ENCODE measurements around the gene OR9Q1. TPM values are rescaled to one million over a fixed set of nuclear protein-coding genes. Genes with fewer than 3 reads are reported as not detected.
"Not testable (repeated sequence)": the region's sequence is repeated elsewhere in the genome, so short reads cannot be mapped to it uniquely, and the experiment has no call there.

Gene OR9Q1
- total RNA-seq, 4 donors from 2014 or later, result not detected

DNA sequence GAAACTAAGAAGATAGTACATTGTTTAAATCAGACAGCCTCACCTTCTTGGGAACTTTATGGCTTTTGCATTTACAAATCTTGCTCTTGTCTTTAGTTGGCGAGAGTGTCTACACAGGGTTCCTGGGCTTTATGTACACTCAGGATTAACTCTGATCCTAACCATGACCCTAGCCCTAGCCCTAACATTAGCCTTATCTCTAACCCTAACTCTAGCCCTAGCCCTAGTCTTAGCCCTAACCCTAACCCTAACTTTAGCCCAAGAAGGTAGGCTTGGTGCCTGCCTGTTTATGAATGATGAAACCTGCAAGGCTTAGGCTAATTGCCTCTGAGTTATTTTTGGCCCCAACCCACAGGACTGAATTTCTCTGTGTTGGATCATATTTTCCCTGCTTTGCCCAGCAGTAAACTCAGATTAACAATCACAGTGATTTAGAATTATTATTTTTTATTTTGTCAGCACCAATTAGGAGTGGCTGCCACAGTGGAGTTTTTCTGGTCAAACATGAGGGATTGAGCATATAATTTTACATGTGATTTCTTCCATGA lies 44.1 kb upstream of the OR9Q1 start:
- Histone ChIP-seq H3K27ac (no peak overlapping the region), H3K9me3 (no peaks in the 10 kb centered on the region), H3K36me3 (no peaks in the 10 kb centered on the region), H3K4me1 (no peaks in the 10 kb centered on the region), H3K27me3 (no peaks in the 10 kb centered on the region), H3K4me3 (no peak overlapping the region)
- no peak for ATAC-seq
- WGBS, 2 donors (ENCODE audit: low coverage in 1 of 2), result 67 to 100% methylated on average over 1 of the region's 1 CpG
- no peak for TF ChIP-seq POLR2A (IDR thresholded peaks at IDR 0.05)

DNA sequence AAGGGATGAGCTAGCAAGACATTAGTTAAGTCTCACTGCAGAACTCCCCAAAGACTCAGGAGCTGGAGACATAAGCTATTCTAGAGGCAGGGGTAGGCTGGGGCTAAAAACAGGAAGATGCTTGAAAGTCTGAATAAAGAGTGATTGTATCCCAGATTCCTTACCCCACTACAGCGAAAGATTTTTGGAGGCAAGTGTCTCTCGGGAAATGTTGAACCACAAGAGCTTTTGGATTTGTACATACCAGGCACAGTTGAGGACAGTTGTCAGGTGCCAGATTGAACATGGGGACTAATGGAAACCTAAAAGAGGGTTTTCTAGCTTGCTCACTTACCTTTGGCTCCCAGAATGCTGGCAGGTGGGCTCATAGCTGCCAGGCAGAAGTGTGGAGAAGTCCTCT lies 43.5 kb upstream of the OR9Q1 start:
- ATAC-seq, result no peak
- no peaks in the 10 kb centered on the region for H3K27me3 ChIP-seq
- H3K27ac ChIP-seq, result no peak overlapping the region
- TF ChIP-seq EP300 (IDR thresholded peaks at IDR 0.05) (no peak), POLR2A (IDR thresholded peaks at IDR 0.05) (no peak), POLR2AphosphoS5 (IDR thresholded peaks at IDR 0.05) (no peak)
- H3K36me3 ChIP-seq, result no peaks in the 10 kb centered on the region
- no peaks in the 10 kb centered on the region for H3K4me1 ChIP-seq
- WGBS, 2 donors (ENCODE audit: low coverage in 1 of 2), result 63 to 87% methylated on average over 2 of the region's 2 CpGs
- no peaks in the 10 kb centered on the region for H3K9me3 ChIP-seq
- no peak overlapping the region for H3K4me3 ChIP-seq

DNA sequence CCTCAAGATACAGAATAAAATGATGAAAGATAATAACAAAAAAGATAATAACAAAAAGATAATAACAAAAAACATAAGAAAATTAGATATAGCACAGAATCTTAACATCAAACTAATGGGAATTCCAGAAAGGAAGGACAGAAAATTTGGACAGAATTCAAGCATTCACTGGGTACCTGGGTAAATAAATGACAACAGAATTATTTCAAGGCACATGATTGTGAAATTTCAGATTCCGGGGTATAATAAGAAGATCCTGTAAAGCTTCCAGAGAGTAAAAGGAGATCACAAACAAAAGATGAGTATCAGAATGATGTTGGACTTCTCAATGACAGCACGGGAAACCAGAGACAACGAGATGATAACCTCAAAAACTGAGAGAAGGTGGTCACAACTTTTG lies 42.1 kb upstream of the OR9Q1 start:
- ATAC-seq, result no peak
- H3K4me1 ChIP-seq, result no peaks in the 10 kb centered on the region
- H3K36me3 ChIP-seq, result no peaks in the 10 kb centered on the region
- TF ChIP-seq POLR2AphosphoS5 (IDR thresholded peaks at IDR 0.05) (no peak), POLR2A (IDR thresholded peaks at IDR 0.05) (no peak), EP300 (IDR thresholded peaks at IDR 0.05) (no peak)
- TF ChIP-seq, protein P1, sequence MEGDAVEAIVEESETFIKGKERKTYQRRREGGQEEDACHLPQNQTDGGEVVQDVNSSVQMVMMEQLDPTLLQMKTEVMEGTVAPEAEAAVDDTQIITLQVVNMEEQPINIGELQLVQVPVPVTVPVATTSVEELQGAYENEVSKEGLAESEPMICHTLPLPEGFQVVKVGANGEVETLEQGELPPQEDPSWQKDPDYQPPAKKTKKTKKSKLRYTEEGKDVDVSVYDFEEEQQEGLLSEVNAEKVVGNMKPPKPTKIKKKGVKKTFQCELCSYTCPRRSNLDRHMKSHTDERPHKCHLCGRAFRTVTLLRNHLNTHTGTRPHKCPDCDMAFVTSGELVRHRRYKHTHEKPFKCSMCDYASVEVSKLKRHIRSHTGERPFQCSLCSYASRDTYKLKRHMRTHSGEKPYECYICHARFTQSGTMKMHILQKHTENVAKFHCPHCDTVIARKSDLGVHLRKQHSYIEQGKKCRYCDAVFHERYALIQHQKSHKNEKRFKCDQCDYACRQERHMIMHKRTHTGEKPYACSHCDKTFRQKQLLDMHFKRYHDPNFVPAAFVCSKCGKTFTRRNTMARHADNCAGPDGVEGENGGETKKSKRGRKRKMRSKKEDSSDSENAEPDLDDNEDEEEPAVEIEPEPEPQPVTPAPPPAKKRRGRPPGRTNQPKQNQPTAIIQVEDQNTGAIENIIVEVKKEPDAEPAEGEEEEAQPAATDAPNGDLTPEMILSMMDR (IDR thresholded peaks at IDR 0.05), result no peak
- H3K4me3 ChIP-seq, result no peak overlapping the region
- H3K9me3 ChIP-seq, result no peaks in the 10 kb centered on the region
- no peaks in the 10 kb centered on the region for H3K27me3 ChIP-seq
- no peak overlapping the region for H3K27ac ChIP-seq
- WGBS, 2 donors (ENCODE audit: low coverage in 1 of 2), result 40 to 81% methylated on average over 3 of the region's 3 CpGs

DNA sequence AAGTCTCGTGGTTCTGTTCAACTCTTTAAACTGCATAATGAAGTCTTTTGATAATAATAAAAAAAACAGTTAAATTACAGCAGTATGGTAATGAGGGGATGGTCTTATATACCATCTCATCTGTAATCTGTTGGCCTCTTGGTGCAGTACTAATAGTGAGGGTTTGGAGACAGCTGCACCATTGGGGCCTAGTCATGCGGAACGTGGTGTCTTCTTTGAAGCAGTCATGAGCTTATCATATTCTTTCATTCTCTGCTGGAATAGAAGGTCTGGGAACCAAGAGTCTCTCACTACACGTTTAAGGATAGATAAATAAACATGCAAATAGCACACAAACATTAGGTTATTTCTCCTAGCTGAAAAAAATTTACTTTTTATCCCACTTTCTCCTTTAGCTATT lies 40.9 kb upstream of the OR9Q1 start:
- Histone ChIP-seq H3K4me1 (no peaks in the 10 kb centered on the region), H3K36me3 (no peaks in the 10 kb centered on the region), H3K9me3 (peaks cover 0 to under 1% (median 0%) of the 10 kb centered on the region in 3 donors), H3K4me3 (no peak overlapping the region), H3K27me3 (no peaks in the 10 kb centered on the region), H3K27ac (no peak overlapping the region)
- no peak for ATAC-seq
- 58% methylated on average over 4 of the region's 4 CpGs for WGBS, 2 donors (ENCODE audit: low coverage in 1 of 2)
- TF ChIP-seq POLR2A (IDR thresholded peaks at IDR 0.05), result no peak
- TF ChIP-seq POLR2AphosphoS5 (IDR thresholded peaks at IDR 0.05), result no peak
- TF ChIP-seq, protein P1 (IDR thresholded peaks at IDR 0.05), result no peak
- TF ChIP-seq EP300 (IDR thresholded peaks at IDR 0.05), result no peak

DNA sequence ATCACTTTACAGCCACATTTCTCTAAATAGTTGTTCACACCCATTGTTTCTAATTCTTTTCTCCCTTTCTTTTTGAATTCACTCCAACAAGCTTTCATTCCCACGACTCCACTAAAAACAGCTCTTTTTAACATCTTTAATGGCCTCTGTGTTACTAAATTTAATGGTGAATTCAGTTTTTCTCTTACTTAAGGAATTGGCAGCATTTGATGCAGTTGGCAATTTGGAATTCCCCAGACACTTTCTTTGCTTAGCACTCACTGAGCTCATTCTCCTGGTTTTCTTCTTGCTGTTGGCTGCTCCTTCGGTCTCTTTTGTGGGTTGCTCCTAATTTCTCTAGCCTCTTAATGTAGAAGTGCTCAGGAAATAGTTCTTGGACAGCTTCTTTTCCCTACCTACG lies 40.5 kb upstream of the OR9Q1 start:
- no peaks in the 10 kb centered on the region for H3K27me3 ChIP-seq
- H3K4me1 ChIP-seq, result no peaks in the 10 kb centered on the region
- H3K9me3 ChIP-seq, result peaks cover 0 to 5% (median 0%) of the 10 kb centered on the region in 3 donors
- WGBS, 2 donors (ENCODE audit: low coverage in 1 of 2), result 43 to 46% methylated on average over 3 of the region's 3 CpGs
- H3K27ac ChIP-seq, result no peak overlapping the region
- no peaks in the 10 kb centered on the region for H3K36me3 ChIP-seq
- TF ChIP-seq POLR2A (IDR thresholded peaks at IDR 0.05) (no peak), POLR2AphosphoS5 (IDR thresholded peaks at IDR 0.05) (no peak), EP300 (IDR thresholded peaks at IDR 0.05) (no peak)
- TF ChIP-seq, protein P1 (IDR thresholded peaks at IDR 0.05), result no peak
- H3K4me3 ChIP-seq, result no peak overlapping the region
- no peak for ATAC-seq

DNA sequence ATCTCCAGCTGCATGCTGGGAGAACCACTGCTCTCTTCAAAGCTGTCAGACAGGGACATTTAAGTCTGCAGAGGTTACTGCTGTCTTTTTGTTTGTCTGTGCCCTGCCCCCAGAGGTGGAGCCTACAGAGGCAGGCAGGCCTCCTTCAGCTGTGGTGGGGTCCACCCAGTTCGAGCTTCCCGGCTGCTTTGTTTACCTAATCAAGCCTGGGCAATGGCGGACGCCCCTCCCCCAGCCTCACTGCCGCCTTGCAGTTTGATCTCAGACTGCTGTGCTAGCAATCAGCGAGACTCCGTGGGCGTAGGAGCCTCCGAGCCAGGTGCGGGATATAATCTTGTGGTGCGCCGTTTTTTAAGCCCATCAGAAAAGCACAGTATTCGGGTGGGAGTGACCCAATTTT lies 24.2 kb upstream of the OR9Q1 start:
- H3K4me3 ChIP-seq, H3K9me3 ChIP-seq, H3K36me3 ChIP-seq, H3K27ac ChIP-seq, H3K4me1 ChIP-seq, ATAC-seq, H3K27me3 ChIP-seq: not testable (repeated sequence)
- no CpG with 5 or more reads among the region's 13 CpGs for whole genome bisulfite sequencing, 2 donors (ENCODE audit: low coverage in 1 of 2)

DNA sequence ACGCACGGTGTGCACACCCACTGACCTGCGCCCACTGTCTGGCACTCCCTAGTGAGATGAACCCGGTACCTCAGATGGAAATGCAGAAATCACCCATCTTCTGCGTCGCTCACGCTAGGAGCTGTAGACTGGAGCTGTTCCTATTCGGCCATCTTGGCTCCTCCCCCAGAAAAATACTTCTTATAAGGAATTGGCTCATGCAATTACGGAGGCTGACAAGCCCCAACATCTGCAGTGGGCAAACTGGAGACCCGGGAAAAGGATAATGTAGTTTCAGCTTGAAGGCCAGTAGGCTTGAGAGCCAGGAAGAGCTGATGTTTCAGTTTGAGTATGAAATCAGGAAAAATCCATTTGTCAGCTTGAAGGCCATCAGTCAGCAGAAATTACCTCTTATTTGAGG lies 23.7 kb upstream of the OR9Q1 start:
- WGBS, 2 donors (ENCODE audit: low coverage in 1 of 2), result 83 to 100% methylated on average over 1 to 2 of the region's 10 CpGs
- H3K4me3 ChIP-seq, H3K36me3 ChIP-seq, H3K27ac ChIP-seq, H3K9me3 ChIP-seq, H3K27me3 ChIP-seq, H3K4me1 ChIP-seq, ATAC-seq: not testable (repeated sequence)
